Measurements from ENCODE around the gene ESCO1.

GRCh38 chr18:21522530-21522929 lies 78.0 kb downstream of the ESCO1 start:
- TF ChIP-seq CTCF (IDR thresholded peaks at IDR 0.05; ENCODE audit: low read length) (no peak), EZH2 (IDR thresholded peaks at IDR 0.05; ENCODE audit: borderline replicate concordance, low read length) (no peak)
